Measurements from ENCODE around the gene IFFO2. TPM values are rescaled to one million over a fixed set of nuclear protein-coding genes. Genes with fewer than 3 reads are reported as not detected.

The IFFO2 gene
- total and polyA plus RNA-seq, 2 of the 13 experiments (the other 11 are each of a cell fraction or from before 2014, with no cell fraction given) = 7.3 to 16.7 TPM

GRCh38 chr1:18955441-18956192 is 859 bp downstream of the IFFO2 start (continued):
- TF ChIP-seq ZNF687 (CRISPR knock-in tag; IDR thresholded peaks at IDR 0.05) = peak; percentile 69
- no peak for TF ChIP-seq USF2 (IDR thresholded peaks at IDR 0.05; ENCODE audit: low read depth, low read length)
- TF ChIP-seq USF2 (CRISPR knock-in tag; IDR thresholded peaks at IDR 0.05; ENCODE audit: borderline replicate concordance) = no peak
- no peak for TF ChIP-seq NFATC3 (CRISPR knock-in tag; IDR thresholded peaks at IDR 0.05)
- no peak for TF ChIP-seq SIX1 (CRISPR knock-in tag; IDR thresholded peaks at IDR 0.05; ENCODE audit: borderline replicate concordance)
- TF ChIP-seq REST (IDR thresholded peaks at IDR 0.05; ENCODE audit: borderline replicate concordance in 1 of 2, low read depth in 1 of 2, low read length in 2 of 2) = no peak
- TF ChIP-seq SOX13 (IDR thresholded peaks at IDR 0.05) = no peak
- no peak for TF ChIP-seq SOX13 (CRISPR knock-in tag; conservative IDR thresholded peaks at IDR 0.05 in 1 of 2, IDR thresholded peaks at IDR 0.05 in 1 of 2)
- TF ChIP-seq ZNF784 (CRISPR knock-in tag; IDR thresholded peaks at IDR 0.05; ENCODE audit: borderline replicate concordance) = no peak
- TF ChIP-seq ZNF326 (CRISPR knock-in tag; IDR thresholded peaks at IDR 0.05; ENCODE audit: borderline replicate concordance) = no peak
- no peak for TF ChIP-seq DDIT3 (CRISPR knock-in tag; IDR thresholded peaks at IDR 0.05)
- no peak for TF ChIP-seq IRF9 (CRISPR knock-in tag; IDR thresholded peaks at IDR 0.05; ENCODE audit: borderline replicate concordance)
- no peak for TF ChIP-seq KLF16 (CRISPR knock-in tag; IDR thresholded peaks at IDR 0.05)
- no peak for TF ChIP-seq KAT8 (CRISPR knock-in tag; IDR thresholded peaks at IDR 0.05)
